ENCODE data around the gene CYP4F22.
A peak's percentile ranks its signal among the peaks of the same experiment; 100 is the strongest.

CYP4F22 gene

DNA sequence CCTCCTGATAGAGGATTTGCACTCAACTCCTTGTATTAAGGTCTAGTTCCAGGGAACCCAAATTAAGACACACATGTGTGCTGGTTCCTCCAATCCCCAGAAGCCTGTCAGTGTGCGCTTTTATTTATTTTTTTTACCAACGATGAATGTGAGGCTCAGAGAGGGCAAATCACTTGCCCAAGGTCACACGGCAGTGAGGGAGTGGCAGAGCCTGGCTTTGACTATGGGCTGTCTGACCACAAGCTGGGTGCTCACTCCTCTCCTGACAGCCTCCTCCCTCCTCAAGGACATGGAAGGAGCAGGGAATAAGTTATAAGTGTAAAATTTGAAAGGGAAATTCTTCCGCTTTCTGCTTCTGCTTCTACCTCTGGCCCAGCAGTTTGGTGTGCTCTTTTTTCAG, 48.9 kb downstream of the CYP4F22 start:
- H3K4me3 ChIP-seq (ENCODE audit: low read depth, low read length) = no peak overlapping the region
- H3K4me1 ChIP-seq = no peaks in the 10 kb centered on the region
- H3K9me3 ChIP-seq = no peaks in the 10 kb centered on the region
- DNase-seq = no peak
- no peaks in the 10 kb centered on the region for H3K27me3 ChIP-seq
- no peaks in the 10 kb centered on the region for H3K36me3 ChIP-seq
- TF ChIP-seq, protein P1, sequence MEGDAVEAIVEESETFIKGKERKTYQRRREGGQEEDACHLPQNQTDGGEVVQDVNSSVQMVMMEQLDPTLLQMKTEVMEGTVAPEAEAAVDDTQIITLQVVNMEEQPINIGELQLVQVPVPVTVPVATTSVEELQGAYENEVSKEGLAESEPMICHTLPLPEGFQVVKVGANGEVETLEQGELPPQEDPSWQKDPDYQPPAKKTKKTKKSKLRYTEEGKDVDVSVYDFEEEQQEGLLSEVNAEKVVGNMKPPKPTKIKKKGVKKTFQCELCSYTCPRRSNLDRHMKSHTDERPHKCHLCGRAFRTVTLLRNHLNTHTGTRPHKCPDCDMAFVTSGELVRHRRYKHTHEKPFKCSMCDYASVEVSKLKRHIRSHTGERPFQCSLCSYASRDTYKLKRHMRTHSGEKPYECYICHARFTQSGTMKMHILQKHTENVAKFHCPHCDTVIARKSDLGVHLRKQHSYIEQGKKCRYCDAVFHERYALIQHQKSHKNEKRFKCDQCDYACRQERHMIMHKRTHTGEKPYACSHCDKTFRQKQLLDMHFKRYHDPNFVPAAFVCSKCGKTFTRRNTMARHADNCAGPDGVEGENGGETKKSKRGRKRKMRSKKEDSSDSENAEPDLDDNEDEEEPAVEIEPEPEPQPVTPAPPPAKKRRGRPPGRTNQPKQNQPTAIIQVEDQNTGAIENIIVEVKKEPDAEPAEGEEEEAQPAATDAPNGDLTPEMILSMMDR (IDR thresholded peaks at IDR 0.05; ENCODE audit: low read depth, low read length) = no peak

DNA sequence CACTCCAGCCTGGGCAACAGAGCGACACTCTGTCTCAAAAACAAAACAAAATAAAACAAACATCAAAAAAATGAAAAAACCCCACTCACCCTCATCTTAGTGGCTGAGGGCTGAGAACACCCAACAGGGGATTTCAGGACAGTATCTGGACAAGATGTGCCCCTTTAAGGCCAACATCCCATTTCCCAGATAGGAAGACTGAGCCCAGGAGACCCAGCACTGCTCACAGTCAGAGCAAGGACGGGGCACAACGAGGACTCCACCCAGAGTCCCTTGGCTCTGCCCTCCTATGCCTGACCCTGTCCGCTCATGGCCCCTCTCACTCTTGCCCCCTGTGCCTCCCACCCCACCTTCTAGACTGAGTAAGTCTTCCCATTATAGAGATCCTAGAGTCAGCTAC, 53.8 kb downstream of the CYP4F22 start:
- H3K9me3 ChIP-seq = no peaks in the 10 kb centered on the region
- no peaks in the 10 kb centered on the region for H3K36me3 ChIP-seq
- H3K4me1 ChIP-seq = no peaks in the 10 kb centered on the region
- TF ChIP-seq, protein P1 (IDR thresholded peaks at IDR 0.05; ENCODE audit: low read depth, low read length) = no peak
- no peaks in the 10 kb centered on the region for H3K27me3 ChIP-seq
- DNase-seq = no peak
- H3K4me3 ChIP-seq (ENCODE audit: low read depth, low read length) = no peak overlapping the region

DNA sequence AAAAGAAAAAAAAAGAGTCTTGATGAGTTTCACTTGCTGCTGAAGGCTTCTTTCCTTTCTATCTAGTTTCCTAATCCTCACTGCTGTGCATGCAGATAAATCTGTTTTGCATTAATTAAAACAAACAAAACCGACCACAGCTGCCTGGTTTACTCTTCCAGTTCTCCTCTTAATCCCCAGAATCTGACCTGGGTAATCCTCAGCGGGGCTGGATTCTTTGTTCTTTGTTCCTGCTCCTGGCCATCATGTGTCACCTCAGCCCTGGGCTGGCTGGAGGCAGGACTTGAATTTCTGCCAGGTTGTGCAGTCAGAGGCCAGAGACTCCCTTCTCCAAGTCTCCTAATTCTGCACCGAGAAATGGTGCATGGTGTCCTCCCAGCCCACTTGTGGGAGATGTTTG, 54.5 kb downstream of the CYP4F22 start:
- TF ChIP-seq, protein P1 (IDR thresholded peaks at IDR 0.05; ENCODE audit: low read depth, low read length) = no peak
- no peaks in the 10 kb centered on the region for H3K9me3 ChIP-seq
- DNase-seq = no peak
- H3K36me3 ChIP-seq = no peaks in the 10 kb centered on the region
- no peaks in the 10 kb centered on the region for H3K27me3 ChIP-seq
- no peak overlapping the region for H3K4me3 ChIP-seq (ENCODE audit: low read depth, low read length)
- no peaks in the 10 kb centered on the region for H3K4me1 ChIP-seq

DNA sequence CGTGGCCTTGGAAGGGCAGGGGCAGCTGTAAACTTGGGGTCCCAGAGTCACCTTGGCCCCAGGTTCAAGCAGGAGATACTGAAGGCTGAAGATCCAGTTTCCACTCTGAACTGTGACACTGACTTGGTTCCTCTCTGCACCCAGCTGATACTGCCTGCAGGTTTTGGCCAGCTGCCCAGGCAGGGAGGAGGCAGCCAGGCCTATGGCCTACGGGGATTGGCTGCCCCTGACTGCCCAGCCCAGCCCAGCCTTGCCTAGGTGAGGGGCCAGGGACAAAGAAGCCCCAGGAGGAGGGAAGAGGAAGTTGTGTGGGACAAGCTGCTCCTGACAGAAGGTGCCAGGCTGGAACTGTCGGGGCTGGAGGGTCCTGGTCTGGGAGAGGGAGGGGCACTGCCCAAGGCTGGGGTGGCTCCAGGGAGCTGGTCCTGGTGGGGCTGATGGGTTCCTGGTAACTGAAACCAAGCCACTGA, 55.0 kb downstream of the CYP4F22 start:
- H3K36me3 ChIP-seq = no peaks in the 10 kb centered on the region
- H3K4me1 ChIP-seq = no peaks in the 10 kb centered on the region
- H3K27me3 ChIP-seq = no peaks in the 10 kb centered on the region
- DNase-seq = peak; percentile 65
- no peaks in the 10 kb centered on the region for H3K9me3 ChIP-seq
- TF ChIP-seq, protein P1 (IDR thresholded peaks at IDR 0.05; ENCODE audit: low read depth, low read length) = no peak
- no peak overlapping the region for H3K4me3 ChIP-seq (ENCODE audit: low read depth, low read length)

DNA sequence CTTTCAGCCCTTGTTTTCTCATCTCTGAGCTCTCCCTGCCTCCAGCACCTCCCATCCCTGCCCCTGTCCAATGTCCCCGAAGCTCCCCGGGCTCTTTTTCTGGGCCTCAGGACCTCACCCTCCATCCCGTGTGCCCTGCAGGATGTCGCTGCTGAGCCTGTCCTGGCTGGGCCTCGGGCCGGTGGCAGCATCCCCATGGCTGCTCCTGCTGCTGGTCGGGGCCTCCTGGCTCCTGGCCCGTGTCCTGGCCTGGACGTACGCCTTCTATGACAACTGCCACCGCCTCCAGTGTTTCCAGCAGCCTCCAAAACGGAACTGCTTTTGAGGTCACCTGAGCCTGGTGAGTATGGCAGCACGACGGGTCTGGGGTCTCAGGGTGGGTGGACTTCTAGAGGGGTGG, 55.6 kb downstream of the CYP4F22 start:
- no peaks in the 10 kb centered on the region for H3K4me1 ChIP-seq
- DNase-seq = no peak
- H3K36me3 ChIP-seq = no peaks in the 10 kb centered on the region
- TF ChIP-seq, protein P1 (IDR thresholded peaks at IDR 0.05; ENCODE audit: low read depth, low read length) = no peak
- H3K9me3 ChIP-seq = no peaks in the 10 kb centered on the region
- no peaks in the 10 kb centered on the region for H3K27me3 ChIP-seq
- H3K4me3 ChIP-seq (ENCODE audit: low read depth, low read length) = no peak overlapping the region

DNA sequence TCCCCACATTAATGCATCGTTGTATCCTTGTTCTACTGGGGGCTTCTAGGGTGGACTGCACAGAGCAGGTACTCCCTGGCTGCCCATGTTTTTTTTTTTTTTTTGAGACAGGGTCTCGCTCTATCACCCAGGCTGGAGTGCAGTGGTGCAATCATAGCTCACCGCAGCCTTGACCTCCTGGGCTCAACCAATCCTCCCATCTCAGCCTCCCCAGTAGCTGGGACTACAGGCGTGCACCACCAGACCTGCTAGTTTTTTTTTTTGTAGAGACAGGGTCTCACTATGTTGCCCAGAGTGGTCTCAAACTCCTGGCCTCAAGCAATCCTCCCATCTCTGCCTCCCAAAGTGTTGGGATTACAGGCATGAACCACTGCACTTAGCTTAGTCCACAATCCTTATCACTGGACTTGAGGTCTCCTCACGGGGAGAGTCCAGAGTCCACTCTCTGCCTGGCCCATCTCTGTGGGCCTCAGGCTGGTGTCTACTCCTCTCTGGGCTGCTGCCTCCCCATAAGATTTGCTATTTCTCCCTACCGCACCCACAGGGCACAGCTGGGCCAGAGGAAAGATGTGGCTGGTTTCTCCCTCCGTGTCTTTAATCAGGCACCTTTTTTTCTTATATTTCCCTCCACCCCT, 56.3 kb downstream of the CYP4F22 start:
- Histone ChIP-seq H3K9me3 (no peaks in the 10 kb centered on the region), H3K4me3 (ENCODE audit: low read depth, low read length) (no peak overlapping the region), H3K4me1 (no peaks in the 10 kb centered on the region), H3K27me3 (no peaks in the 10 kb centered on the region), H3K36me3 (no peaks in the 10 kb centered on the region)
- no peak for DNase-seq
- TF ChIP-seq, protein P1 (IDR thresholded peaks at IDR 0.05; ENCODE audit: low read depth, low read length) = no peak

Measured in BE2C (cell line).